Stimulated activated CD8-positive, alpha-beta memory T cell treated with anti-CD3 and anti-CD28 coated beads, Interleukin-12 subunit alpha, Interleukin-12 subunit beta, amount 100 ng/mL, for 4 hours (primary cell): ENCODE data around the gene NATD1.

Experiments used
- DNase-seq: peaks from one replicate; pipeline ENCODE4 v3.0.0-alpha.2; 2020; ENCODE audit warnings: low read depth

The NATD1 gene

GRCh38 chr17:21214777-21215541, 38.3 kb downstream of the NATD1 start:
- DNase-seq, result no peak

GRCh38 chr17:21214015-21214776, 39.0 kb downstream of the NATD1 start, which contains the start of gene TMEM11:
Gene TMEM11, minus strand, starts transcription at chr17:21214161. Its CDS starts 9 bp downstream, at chr17:21214152.
- peak; percentile 94 for DNase-seq

GRCh38 chr17:21213638-21214014, 39.6 kb downstream of the NATD1 start:
- DNase-seq, result no peak

- no peak for DNase-seq
Observed at GRCh38 chr17:21212826-21213637, 40.2 kb downstream of the NATD1 start.

GRCh38 chr17:21211825-21212479, 41.3 kb downstream of the NATD1 start:
- DNase-seq, result no peak

GRCh38 chr17:21210411-21211076, 42.7 kb downstream of the NATD1 start:
- DNase-seq, result no peak

- no peak for DNase-seq
Observed at GRCh38 chr17:21209511-21210175, 43.6 kb downstream of the NATD1 start.

- DNase-seq, result no peak
Observed at GRCh38 chr17:21208352-21208751, 44.9 kb downstream of the NATD1 start.

GRCh38 chr17:21204935-21205334, 48.3 kb downstream of the NATD1 start:
- no peak for DNase-seq

GRCh38 chr17:21202512-21202911, 50.7 kb downstream of the NATD1 start:
- no peak for DNase-seq

GRCh38 chr17:21201874-21202273, 51.3 kb downstream of the NATD1 start:
- no peak for DNase-seq

GRCh38 chr17:21201298-21201595, 52.0 kb downstream of the NATD1 start:
- DNase-seq, result no peak

- no peak for DNase-seq
Observed at GRCh38 chr17:21200590-21201297, 52.5 kb downstream of the NATD1 start.

GRCh38 chr17:21199856-21200255, 53.4 kb downstream of the NATD1 start:
- DNase-seq, result no peak

GRCh38 chr17:21199311-21199710, 53.9 kb downstream of the NATD1 start:
- no peak for DNase-seq

GRCh38 chr17:21198411-21198810, 54.8 kb downstream of the NATD1 start:
- no peak for DNase-seq

GRCh38 chr17:21196126-21196525, 57.1 kb downstream of the NATD1 start:
- DNase-seq, result no peak

- no peak for DNase-seq
Observed at GRCh38 chr17:21194703-21195102, 58.5 kb downstream of the NATD1 start.

- no peak for DNase-seq
Observed at GRCh38 chr17:21194226-21194625, 59.0 kb downstream of the NATD1 start.

- DNase-seq, result no peak
Observed at GRCh38 chr17:21193031-21193430, 60.2 kb downstream of the NATD1 start.
